GM12873 (cell line): ENCODE measurements around the gene CYP46A1.

Source experiments
- CTCF ChIP-seq: IDR thresholded peaks from 2 replicates; pipeline ENCODE4 v1.5.1; 2012; ENCODE audit warnings: low read depth, mild to moderate bottlenecking, moderate library complexity, low read length, control low read depth; ENCODE audit not compliant: insufficient read depth; ENCODE audit errors: missing control alignments

Gene CYP46A1

GRCh38 chr14:99731547-99732435 is 47.7 kb downstream of the CYP46A1 start:
- TF ChIP-seq CTCF: no peak

DNA sequence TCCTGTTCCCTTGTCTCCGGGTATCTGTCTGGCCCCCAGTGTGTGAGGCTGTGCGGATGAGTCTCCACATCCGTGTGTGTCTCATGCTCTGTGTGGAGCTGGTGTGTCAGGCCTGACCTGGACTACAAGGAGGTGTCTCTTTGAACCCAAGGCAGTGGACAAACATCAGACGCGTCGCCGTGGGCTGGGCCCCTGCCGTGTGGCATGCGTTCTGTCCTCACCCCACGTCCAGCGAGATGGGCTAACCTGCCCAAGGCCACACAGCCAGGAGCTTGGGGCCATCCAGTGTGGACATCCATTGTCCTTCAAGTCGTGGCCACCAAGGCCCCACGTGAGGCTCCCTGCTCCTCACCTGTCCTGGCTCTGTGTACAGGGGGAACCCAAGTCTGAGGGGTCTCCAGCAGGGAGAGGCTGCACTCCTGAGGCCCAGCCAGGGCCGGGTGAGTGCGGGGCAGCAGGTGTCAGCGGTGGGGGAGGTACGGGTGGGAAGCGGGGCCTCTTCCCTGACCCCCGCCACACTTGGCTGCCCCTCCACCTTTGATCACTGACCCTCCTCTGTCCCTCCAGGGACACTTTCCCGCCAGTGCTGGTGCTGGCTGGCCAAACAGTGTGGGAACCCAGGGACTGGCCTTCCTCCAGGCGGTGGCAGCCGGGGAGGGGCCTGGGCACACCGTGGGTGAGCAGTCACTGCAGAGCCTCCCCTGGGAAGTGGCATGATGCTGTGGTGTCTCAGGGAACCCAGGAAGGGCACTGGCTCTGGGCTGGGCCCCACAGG is 48.5 kb downstream of the CYP46A1 start:
- no peak for TF ChIP-seq CTCF

DNA sequence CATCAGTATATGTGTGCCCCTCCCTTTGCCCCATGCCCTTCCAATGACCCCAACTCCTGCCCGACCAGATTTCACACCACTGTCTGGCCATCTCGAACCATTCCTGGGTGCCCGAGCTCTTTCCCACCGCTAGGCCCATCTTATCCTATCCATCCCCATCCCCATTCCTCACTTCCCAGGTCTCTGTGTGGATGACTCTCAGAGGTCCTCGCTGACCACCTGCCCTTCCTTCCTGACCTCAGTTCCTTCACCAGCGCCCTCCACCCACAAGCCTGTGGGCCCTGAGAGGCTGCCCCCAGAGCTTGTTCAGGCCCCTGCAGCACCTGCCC is 49.1 kb downstream of the CYP46A1 start:
- no peak for TF ChIP-seq CTCF

- TF ChIP-seq CTCF: no peak
These were observed 49.7 kb downstream of the CYP46A1 start for GRCh38 chr14:99733540-99734405.

- TF ChIP-seq CTCF: no peak
These were observed 50.4 kb downstream of the CYP46A1 start for GRCh38 chr14:99734406-99735051.

DNA sequence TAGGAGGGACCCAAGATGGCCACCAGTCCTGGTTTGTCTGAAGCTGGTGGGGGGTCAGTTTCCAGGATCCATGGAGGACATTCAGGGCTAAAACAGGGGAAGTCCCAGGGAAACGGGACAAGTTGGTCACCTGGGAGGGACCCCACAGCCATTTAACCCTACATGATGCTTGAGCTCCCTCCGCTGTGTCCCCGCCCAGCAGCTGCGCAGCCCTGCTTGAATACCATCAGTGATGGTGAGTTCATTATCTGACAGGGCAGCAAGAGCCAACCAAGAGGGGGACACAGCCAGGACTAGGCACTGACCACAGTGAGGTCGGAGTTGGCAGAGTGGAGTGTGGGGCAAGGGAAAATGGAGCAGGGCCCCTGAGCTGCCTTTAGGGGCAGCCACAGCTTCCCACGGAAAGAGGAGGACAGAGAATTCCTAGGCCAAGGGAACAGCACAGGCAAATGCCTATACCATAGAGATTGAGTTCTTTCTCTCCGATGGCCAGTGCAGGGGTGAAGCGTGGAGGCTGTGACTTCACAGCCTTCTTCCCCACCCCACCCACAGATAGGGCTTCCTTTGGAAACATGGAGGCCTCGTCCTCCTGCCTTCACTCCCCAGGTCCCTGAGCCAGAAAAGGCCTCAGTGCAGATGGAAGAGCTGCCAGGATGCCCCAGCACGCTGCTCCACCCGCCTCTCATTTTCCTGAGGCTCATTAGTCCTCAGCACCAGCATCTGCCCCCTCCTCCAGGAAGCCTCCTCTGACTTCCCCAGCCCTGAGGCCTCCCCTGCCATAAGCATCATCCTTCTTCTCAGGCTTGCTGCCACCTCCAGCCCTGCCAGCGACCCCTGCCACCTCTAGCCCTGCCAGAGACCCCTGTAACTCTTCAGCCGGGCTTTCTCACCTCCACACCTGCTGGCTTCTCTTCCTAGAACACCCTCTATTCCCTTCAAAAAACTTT is 51.4 kb downstream of the CYP46A1 start:
- no peak for TF ChIP-seq CTCF
